GM19023 (cell line): ENCODE measurements around the gene SHLD1.
"Not testable (repeated sequence)": the region's sequence is repeated elsewhere in the genome, so short reads cannot be mapped to it uniquely, and the experiment has no call there.

Source experiments
- ATAC-seq: cut with Tn5 transposase; IDR thresholded peaks from one replicate; pipeline ENCODE4 v1.9.1; 2021; ENCODE audit warnings: mild to moderate bottlenecking, moderate library complexity; ENCODE audit not compliant: unreplicated experiment

Gene SHLD1

GRCh38 chr20:5749952-5750779, at the start of gene SHLD1:
SHLD1 (plus strand) TSS chr20:5750401; CDS start chr20:5772866, 22,465 bp downstream.
- peak; percentile 97 for ATAC-seq

- ATAC-seq, result not testable (repeated sequence)
Observed at GRCh38 chr20:5702339-5702738, 47.9 kb upstream of the SHLD1 start.

DNA sequence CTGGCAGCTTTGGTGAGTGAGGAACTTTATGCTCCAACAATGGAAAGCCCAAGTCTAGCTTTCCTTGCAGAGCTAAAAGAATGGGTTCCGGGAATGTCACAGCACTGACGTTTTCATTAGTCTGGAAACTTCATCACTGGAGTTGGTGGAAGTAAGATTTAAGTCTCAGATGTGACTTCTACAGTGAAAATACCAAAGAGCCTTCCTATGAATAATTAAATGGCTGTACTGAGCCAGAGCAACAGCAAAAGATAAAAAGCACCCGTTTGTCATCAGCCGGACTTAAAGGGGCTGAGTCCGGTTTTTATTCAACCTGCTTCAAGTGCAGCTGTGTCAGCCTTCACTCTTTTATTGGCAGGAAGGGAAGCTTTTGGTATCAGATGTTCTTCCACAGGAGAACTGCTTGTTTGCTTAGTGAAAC, 46.5 kb upstream of the SHLD1 start:
- no peak for ATAC-seq

DNA sequence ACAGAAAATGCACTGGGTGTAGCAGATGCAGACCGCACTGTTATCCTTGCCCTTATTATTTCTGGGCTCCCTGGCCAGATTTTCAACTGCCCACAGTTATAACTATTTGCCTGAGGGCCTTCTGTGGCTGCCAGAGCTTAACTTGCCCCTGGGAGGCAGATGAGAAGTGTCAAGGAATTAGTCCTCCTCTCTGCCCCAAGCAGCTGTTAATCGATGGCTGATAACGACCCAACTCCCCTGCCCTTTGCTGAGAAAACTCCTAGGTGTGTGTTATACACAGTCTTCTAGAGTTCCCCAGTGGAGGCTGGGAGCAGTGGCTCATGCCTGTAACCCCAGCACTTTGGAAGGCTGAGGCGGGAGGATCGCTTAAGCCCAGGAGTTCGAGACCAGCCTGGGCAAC, 44.4 kb upstream of the SHLD1 start:
- ATAC-seq, result no peak

DNA sequence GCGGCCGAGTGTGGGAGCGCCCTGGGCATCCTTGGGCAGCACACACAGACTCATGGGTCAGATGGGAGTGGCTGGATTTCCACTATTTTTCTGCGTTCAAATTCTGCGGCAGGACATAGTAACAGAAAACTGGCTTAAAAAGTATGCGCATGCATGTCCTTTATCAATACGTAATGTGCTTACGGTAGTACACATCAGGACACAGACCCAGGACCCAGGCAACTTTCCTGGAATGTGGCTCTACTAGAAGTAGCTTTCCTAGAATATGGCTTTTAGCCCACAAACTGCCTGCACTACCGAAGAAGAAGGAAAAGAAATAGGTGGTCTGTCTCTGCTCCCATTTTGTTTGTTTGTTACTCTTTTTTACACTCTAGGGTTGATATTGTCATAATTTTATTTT, 43.4 kb upstream of the SHLD1 start:
- ATAC-seq, result no peak

- ATAC-seq, result no peak
Observed at GRCh38 chr20:5710551-5710950, 39.6 kb upstream of the SHLD1 start.

DNA sequence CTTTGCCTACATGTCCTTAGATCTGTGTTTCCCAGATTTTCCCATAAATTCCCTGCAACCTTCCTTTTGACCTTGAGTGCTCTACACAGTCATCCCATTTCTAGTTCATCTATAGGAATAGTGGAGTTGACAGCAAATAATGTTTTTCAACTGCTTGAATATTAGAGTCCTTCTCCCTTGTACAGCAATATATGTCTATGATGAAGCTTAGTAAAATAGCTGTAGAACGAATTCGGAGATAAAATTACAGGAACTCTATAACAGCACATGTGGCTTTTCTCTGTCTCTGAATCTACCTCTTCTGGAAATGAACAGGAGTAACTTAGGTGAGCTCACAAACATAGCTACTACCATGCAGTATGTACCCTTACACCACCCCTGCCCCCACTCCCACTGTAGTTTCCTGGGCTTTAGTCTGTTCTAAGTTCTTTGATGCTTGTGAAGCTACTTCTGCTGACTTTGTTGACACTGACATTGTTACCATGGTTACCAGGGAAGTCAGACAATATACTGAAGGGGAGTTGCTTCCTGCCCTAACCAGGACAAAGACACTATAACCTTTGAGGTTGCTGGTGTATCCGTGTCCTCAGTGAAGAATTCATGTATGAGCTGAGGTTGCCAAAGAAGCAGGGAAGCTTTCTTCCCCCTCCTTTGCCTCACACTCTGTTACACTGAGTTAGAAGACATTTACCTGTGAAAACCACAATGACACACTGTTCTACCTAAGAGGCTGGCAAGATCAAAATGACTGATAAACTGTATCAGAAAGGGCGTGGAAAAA, 35.8 kb upstream of the SHLD1 start:
- no peak for ATAC-seq

GRCh38 chr20:5715071-5715841, 34.9 kb upstream of the SHLD1 start:
- ATAC-seq, result no peak

- ATAC-seq, result no peak
Observed at GRCh38 chr20:5716953-5717352, 33.2 kb upstream of the SHLD1 start.

GRCh38 chr20:5718896-5719595, 31.2 kb upstream of the SHLD1 start:
- ATAC-seq, result no peak

- ATAC-seq, result no peak
Observed at GRCh38 chr20:5719861-5720403, 30.3 kb upstream of the SHLD1 start.

GRCh38 chr20:5720696-5721095, 29.5 kb upstream of the SHLD1 start:
- ATAC-seq, result no peak

- not testable (repeated sequence) for ATAC-seq
Observed at GRCh38 chr20:5721356-5721755, 28.8 kb upstream of the SHLD1 start.

DNA sequence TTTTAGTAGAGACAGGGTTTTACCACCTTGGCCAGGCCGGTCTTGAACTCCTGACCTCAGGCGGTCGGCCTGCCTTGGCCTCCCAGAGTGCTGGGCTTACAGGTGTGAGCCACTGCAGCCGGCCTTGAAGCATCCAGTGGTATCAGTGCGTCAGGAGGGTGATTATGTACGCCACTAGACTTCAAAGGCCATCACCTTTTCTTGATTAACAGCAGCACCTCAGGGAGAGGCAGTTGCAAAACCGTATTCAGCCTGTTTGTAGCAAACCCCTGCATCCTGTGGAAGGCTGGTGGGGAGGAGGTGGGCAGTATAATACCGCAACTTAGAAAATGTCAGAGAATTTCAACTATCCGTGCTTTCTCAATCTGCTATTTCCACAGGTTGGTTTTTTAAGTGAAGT, 27.3 kb upstream of the SHLD1 start:
- no peak for ATAC-seq

DNA sequence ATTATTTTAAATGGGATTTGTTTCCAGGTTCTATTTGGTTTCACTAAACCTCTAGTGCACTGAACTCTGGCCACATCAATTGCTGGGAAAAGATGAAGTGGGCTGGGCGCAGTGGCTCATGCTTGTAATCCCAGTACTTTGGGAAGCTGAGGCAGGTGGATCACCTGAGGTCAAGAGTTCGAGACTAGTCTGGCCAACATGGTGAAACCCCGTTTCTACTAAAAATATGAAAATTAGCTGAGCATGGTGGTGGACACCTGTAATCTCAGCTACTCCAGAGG, 25.1 kb upstream of the SHLD1 start:
- ATAC-seq, result not testable (repeated sequence)

DNA sequence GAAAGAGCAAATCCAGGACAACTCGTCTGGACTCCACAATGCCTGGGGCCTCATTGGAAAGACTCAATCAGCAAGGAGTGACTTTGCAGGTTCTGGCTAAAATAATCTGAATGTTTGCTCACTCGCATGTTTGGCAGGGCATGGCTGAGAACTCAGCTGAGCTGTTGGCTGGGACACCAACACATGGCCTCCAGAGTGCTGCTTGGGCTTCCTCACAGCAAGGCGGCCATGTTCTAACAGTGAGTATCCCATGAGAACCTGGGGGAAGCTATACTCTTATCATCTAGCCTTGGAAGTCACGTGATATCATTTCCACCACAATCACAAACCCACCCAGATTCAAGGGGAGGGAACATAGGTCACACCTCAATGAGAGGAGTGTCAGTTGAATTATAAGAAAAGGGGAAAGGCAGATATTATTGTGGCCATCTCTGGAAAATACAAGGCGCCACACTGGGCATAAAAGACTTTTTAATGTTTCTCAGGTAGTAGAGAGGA, 23.1 kb upstream of the SHLD1 start:
- no peak for ATAC-seq

- no peak for ATAC-seq
Observed at GRCh38 chr20:5729348-5729747, 20.9 kb upstream of the SHLD1 start.

DNA sequence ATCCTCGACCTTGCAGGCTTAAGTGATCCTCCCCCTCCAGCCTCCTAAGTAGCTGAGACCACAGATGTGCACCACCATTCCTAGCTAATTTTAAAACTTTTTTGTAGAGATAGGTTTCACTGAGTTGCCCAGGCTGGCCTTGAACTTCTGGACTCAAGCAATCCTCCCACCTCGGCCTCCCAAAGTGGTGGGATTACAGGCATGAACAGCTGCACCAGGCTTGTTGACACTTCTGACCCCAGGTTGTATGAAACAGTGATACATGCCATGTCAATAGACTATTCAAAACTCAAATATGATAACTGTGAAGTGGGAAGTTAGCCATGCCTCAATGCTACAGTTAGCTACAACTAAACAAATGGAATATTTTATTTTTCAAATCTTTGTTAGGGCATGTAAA, 20.1 kb upstream of the SHLD1 start:
- ATAC-seq, result no peak

GRCh38 chr20:5731753-5732366, 18.3 kb upstream of the SHLD1 start:
- no peak for ATAC-seq

DNA sequence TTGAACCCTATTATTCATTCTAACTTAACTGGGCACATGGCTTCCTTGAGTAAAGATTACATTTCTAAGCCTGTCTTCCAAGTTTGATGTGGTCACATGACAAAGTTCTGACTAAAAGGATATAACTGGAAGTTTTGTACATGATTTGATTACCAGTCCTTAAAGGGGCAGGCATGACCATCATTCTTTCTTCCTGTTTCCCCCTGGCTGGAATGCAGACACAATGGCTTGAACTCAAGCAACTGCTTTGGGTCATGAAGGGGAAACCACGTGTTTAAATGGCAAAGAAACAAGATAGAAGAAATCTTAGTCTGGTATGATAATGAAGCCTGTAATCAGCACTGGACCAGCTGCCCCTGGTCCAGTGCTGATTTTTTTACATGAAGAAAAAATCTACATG, 15.6 kb upstream of the SHLD1 start:
- no peak for ATAC-seq
